SK-N-SH (cell line): ENCODE results near the gene EXOC3.

Experiments used
- POLR2AphosphoS5 ChIP-seq: IDR thresholded peaks from 2 replicates; pipeline ENCODE4 v1.6.1; 2012; ENCODE audit warnings: low read depth, low read length
- TF ChIP-seq, protein P1 (sequence below): fragments of 200-600 bp; sonication (generic); IDR thresholded peaks from 2 replicates; pipeline ENCODE4 v1.6.1; 2017; ENCODE audit warnings: antibody characterized with exemption, mild to moderate bottlenecking, moderate library complexity
- TF ChIP-seq, protein P2 (sequence below): IDR thresholded peaks from 2 replicates; pipeline ENCODE4 v1.4.0; 2012; ENCODE audit warnings: low read depth, borderline replicate concordance

DNA sequence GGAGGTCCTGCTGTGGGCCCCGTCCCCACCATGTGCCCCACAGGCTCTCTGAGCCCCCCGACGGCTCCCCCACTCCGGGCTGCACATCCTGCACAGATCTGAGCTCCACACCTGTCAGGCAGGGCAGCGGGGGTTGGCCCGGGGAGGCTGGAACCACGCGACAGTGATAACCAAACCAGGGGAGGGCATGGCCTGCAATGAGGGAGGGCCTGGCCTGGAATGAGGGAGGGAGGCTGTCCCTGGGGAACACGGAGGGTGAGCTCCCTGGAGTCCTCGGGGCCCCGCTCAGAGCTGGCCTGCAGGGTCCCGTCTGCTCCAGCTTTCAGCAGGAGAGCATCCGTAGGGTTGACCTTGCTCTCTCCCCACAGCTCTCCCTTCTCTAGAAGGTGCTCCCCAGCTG is 50.8 kb downstream of the EXOC3 start:
- TF ChIP-seq, protein P1, sequence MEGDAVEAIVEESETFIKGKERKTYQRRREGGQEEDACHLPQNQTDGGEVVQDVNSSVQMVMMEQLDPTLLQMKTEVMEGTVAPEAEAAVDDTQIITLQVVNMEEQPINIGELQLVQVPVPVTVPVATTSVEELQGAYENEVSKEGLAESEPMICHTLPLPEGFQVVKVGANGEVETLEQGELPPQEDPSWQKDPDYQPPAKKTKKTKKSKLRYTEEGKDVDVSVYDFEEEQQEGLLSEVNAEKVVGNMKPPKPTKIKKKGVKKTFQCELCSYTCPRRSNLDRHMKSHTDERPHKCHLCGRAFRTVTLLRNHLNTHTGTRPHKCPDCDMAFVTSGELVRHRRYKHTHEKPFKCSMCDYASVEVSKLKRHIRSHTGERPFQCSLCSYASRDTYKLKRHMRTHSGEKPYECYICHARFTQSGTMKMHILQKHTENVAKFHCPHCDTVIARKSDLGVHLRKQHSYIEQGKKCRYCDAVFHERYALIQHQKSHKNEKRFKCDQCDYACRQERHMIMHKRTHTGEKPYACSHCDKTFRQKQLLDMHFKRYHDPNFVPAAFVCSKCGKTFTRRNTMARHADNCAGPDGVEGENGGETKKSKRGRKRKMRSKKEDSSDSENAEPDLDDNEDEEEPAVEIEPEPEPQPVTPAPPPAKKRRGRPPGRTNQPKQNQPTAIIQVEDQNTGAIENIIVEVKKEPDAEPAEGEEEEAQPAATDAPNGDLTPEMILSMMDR: no peak
- TF ChIP-seq, protein P2, sequence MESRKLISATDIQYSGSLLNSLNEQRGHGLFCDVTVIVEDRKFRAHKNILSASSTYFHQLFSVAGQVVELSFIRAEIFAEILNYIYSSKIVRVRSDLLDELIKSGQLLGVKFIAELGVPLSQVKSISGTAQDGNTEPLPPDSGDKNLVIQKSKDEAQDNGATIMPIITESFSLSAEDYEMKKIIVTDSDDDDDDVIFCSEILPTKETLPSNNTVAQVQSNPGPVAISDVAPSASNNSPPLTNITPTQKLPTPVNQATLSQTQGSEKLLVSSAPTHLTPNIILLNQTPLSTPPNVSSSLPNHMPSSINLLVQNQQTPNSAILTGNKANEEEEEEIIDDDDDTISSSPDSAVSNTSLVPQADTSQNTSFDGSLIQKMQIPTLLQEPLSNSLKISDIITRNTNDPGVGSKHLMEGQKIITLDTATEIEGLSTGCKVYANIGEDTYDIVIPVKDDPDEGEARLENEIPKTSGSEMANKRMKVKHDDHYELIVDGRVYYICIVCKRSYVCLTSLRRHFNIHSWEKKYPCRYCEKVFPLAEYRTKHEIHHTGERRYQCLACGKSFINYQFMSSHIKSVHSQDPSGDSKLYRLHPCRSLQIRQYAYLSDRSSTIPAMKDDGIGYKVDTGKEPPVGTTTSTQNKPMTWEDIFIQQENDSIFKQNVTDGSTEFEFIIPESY: no peak
- TF ChIP-seq POLR2AphosphoS5: no peak
